ENCODE results near the gene ZNF234.
A peak's percentile ranks its signal among the peaks of the same experiment; 100 is the strongest.
"Not testable (repeated sequence)": the region's sequence is repeated elsewhere in the genome, so short reads cannot be mapped to it uniquely, and the experiment has no call there.

The ZNF234 gene

GRCh38 chr19:44182145-44182544 lies 40.8 kb downstream of the ZNF234 start:
- DNase-seq (ENCODE audit: low spot score), result no peak

- DNase-seq (ENCODE audit: low spot score), result no peak
These were observed 48.7 kb downstream of the ZNF234 start for GRCh38 chr19:44190020-44190419.

DNA sequence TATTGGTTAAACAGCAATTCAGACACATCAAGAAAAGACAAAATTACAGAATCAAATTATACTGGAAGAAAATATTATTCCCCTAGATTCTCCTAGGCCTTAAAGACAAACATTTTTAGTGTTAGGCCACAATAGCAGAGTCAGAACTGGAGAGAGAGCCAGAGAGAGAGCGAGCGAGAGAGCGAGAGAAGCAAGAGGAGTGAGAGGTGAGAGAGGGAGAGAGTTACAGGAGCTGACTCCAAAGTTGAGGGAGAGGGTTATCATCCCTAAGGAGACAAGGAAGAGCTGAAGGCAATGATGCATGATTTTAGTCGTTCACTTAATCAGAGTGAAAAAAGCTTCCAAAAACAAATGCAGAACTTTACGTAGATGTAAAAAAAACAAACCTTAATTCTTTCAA lies 50.8 kb downstream of the ZNF234 start:
- DNase-seq (ENCODE audit: low spot score), result no peak

GRCh38 chr19:44196772-44197171 lies 55.4 kb downstream of the ZNF234 start:
- DNase-seq (ENCODE audit: low spot score), result no peak

GRCh38 chr19:44202470-44202869 lies 61.1 kb downstream of the ZNF234 start:
- DNase-seq (ENCODE audit: low spot score), result no peak

DNA sequence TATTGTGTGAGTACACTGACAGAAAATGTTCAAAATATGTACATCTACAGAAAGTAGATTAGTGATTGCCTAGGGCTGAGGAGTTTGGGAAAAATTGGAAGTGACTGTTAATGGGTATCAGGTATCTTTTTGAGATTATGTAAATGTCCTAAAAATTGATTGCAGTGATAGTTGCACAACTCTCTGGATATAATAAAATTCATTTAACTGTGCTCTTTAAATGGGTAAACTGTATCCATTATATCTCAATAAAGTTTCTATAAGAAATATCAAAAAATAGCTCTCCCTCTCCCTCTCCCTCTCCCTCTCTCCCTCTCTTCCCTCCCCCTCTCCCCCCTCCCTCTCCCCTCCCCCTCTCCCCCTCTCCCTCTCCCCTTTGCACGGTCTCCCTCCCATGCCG lies 61.6 kb downstream of the ZNF234 start:
- no peak for DNase-seq (ENCODE audit: low spot score)

GRCh38 chr19:44203877-44204276 lies 62.5 kb downstream of the ZNF234 start:
- DNase-seq (ENCODE audit: low spot score), result not testable (repeated sequence)

DNA sequence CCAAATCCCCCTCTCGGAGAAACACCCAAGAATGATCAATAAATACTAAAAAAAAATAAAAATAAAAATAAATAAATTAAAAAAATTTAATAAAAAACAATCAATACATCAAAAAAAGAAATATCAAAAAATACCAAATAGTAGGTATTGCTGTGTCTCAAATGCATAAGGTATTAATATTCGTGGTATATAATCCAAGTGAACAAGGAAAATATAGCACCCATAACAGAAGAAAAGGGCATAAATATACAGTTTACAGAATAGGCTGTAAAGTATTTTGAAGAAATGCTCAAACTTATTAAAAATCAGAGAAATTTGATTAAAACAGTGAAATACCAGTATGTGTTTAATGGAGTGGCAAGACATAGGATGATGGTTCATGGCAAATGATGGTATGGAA lies 63.4 kb downstream of the ZNF234 start:
- DNase-seq (ENCODE audit: low spot score), result no peak

- DNase-seq (ENCODE audit: low spot score), result peak; percentile 91
These were observed 65.9 kb downstream of the ZNF234 start for GRCh38 chr19:44207126-44207803.

Measured in left forelimb (tissue), 1 donor.